Measurements from ENCODE around the gene TIGD3.

Gene TIGD3

DNA sequence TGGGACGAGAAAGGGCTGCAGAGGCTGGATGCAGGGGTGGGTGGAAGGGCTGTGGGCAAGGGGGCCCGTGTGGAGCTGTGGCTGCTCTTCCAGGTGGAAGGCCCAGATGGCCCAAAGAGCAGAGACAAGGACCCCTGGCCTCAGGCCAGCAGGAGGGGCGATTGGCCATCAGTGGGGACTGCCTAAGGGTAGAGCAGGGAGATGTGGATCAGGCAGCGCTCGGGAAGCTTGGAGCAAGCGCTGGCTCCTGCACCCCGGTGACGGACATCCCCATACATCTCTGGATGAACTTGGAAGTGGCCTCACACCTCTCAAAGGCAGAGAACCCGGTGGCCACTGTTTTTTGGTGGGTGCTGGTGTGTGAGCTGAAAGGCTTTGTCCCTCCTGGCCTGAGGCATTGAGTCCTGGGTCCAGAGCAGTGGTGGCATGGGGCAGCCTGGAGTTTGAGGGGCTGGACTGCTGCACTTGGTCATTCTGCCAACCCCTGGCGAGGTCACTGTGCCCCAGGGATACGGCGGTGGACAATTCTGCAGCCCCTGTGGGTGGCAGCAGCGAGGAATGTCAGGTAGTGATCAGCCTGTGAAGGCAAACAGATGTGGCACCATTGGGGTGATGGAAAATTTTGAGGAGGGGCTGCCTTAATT lies 37.8 kb downstream of the TIGD3 start:
- DNase-seq = no peak

DNA sequence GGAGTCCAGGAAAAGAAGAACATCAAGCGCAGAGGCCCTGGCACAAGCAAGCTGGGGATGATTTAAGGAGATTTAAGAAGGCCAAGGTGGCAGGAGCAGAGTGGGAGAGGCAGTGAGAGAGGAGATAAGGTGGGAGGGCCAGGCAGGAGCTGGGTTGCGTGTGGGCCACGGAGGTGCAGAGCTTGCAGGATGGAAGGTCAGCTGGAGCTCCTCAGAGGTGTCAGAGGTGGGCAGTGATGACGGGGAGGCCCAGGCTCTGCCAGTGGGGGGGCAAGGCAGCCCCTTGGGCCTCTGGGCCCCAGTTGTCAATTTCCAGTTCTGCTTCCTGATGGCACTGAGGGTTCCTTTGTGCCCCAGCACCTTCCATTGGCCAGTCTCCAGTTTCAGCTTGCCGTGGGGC lies 38.3 kb downstream of the TIGD3 start:
- no peak for DNase-seq

DNA sequence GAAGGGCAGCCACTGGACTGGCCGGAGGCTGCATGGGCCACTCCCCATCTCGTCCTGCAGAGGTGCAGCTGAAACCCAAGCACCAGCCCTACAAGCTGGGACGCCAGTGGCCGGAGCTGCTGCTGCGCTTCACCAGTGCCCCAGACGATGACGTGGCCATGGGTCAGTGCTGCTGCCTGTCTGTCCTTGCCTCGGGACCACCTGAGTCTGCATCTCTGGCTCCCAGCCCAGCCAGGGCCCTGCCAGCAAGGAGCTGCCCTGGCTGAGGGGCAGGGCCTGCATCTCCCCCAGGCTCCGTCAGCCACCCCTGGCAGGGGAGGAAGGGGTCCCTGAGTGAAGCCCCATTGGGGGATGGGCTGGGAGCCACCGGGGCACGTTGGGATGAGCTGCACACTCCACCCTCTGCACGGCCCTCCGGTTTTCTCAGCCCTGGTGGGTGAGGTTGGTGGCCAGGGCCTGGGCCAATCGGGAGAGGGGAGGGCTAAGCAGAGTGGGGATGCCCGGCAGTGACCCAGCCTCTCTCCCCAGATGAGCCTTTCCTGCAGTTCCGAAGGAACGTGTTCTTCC lies 39.0 kb downstream of the TIGD3 start:
- DNase-seq = no peak

DNA sequence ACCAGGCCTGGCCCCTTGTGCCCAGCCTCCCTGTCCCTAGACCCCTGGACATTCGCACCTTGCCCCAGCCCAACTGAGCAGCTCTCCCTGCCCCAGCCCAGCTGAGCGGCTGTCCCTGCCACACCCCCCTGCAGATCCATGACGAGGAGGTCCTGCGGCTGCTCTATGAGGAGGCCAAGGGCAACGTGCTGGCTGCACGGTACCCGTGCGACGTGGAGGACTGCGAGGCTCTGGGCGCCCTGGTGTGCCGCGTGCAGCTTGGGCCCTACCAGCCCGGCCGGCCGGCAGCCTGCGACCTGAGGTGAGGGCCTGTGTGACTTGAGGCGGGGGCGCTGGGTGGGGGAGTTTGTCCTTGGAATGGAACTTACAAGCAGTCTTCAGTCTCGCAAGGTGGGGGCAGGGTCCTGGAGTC lies 39.6 kb downstream of the TIGD3 start:
- DNase-seq = no peak

DNA sequence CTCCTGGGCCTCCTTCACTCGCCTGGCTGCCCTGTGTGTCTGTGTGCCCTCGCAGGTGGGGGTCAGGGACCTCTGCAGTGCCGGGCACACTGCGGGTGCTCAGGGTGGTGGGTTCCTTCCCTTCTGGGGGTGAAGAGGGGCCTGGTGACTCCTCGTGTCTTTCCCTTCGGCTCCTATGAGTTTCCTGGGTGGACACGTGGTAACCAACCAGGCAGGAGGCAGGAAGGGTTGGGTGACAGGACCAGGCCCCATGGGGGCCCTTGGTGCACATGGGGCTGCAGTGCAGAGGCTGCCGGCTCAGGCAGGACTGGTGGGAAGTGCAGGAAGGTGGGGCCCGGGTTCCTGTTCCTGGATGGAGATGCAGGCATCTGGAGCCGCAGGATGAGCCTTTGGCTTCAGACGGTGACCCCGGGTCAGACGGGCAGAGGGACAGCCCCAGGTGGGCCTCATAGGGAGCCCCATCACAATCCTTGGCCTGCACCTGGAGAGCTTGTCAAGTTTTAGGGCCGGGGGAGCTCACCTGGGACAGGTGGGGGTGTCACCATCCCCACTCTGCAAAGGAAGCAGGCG lies 41.5 kb downstream of the TIGD3 start:
- no peak for DNase-seq

DNA sequence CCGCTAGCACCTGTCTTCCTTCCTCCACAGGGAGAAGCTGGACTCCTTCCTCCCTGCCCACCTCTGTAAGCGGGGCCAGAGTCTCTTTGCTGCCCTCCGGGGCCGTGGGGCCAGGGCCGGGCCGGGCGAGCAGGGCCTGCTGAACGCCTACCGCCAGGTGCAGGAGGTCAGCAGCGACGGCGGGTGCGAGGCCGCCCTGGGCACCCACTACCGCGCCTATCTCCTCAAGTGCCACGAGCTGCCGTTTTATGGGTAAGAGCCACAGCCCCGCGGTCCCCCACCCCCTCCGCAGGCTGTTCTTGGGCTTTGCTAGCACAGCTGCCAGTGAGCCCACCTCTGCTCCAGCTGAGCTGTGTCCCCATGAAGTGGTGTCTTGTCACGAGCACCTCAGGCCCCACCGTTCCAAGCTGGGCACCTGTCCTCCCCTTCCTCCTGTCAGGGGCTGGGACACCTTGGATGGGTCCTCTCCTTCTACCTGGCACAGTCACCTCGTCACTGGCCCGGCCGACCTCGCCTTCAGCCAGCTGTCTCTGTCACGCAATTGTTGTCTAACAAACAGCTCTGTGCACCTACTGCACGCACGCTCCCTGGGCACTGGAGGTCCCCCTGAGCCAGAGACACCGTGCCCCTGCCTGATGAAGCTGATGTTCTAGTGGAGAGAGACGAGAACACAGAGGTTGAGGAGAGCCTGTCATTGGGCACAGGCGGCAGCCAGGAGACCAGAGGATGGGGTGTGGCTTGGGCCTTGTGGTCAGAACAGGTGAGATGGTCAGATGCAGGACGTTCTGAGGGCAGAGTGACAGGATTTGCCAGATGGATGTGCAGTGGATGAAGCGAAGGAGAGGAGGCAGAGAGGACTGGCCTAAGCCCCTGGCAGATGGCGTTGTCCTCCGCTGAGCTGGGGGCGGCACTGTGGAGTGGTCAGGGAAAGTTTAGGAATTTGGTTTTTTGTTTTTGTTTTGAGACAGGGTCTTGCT lies 42.5 kb downstream of the TIGD3 start:
- no peak for DNase-seq

DNA sequence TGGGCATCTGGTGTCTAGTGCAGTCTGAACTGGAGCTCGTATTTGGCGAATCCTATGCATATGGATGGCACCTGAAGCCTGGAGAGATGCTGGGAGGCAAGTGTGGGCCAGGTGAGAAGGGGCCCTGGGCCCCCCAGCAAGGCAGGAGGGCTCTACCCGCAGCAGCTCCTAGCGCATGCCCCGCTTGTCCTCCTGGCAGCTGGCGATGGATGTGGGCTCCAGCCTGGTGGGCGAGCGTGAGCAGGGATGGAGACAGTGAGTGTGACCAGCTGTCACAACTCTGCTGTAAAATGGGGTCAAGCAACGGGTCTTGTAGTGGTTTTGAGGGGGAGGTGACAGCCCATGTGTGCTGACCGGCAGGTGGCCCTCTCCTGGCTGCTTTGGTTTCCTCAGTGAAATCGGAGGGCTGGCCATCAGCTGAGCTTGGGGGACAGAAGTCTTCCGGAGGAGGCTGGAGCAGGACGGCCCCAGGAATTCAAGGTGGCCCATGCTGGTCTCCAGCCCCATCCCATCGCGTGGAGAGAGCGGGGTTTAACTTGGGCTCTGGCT lies 43.9 kb downstream of the TIGD3 start:
- DNase-seq = no peak

DNA sequence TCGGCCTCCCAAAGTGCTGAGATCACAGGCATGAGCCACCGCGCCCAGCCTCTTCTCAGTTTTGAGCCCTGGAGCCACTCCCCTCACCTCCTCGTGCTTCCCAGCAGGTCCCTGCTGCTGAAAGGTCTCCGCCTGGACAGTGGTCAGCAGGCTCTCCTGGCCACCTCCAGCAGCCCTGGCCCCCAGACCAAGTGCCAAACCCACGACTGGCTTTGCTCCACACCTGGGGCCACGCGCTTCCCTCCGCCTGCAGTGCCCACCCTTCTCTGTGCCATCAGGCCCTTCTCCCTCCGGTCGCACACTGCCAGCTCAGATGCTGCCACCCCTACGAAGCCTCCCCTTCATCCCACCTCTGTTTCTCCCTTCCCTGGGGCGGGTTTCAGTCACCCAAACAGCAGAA lies 44.7 kb downstream of the TIGD3 start:
- DNase-seq = no peak

DNA sequence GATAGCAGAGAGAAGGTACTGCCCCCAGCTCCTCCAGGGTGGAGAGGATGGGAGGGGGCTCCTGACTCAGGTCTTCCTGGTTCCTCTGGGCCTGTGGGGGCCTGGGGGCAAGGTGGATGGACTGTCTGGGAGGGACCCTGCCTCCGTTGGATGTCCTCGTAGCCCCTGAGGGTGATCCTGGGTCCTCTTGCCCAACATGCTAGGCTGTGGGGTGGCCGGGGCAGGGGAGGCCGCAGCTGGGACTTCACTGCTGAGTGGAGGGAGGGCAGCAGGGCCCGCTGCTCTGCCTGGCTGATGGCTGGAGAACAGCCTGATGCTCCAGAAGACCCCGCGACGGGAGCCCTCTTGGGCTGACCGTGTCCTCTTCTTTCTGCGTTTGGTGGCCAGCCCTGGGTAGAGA lies 45.3 kb downstream of the TIGD3 start:
- no peak for DNase-seq

DNA sequence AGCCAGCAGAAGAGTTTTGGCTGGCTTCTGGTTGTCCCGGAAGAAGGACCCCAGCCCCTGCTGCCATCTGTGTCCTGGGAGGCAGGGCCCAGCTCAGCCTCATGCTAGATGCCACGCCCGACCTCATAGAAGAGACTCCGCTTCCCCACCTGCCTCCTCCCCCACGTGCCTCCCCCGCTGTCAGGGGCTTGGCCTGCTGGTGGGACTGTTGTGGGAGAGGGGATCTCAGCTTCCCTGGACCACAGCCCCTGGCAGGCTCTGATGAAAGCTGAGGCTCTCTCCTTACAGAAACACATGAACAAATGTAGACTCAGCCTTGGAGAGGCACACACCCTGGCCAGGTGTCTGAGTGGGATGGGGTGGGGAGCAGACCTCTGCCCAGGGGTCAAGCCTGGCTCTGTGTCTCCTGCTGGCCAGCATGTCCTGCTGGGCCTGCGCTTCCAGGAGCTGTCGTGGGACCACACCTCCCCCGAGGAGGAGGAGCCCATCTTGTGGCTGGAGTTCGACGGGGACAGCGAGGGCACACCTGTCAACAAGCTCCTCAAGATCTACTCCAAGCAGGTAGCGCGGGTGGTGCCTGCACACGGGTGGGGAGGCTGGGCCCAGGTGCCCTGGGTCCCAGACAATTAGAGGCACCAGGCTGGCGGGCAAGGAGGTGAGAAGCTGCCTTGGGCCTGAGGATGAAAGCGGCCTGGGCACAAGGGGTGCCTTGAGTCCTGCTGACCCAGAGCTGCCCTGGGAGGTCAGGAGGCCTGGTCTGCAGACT lies 45.9 kb downstream of the TIGD3 start:
- no peak for DNase-seq

DNA sequence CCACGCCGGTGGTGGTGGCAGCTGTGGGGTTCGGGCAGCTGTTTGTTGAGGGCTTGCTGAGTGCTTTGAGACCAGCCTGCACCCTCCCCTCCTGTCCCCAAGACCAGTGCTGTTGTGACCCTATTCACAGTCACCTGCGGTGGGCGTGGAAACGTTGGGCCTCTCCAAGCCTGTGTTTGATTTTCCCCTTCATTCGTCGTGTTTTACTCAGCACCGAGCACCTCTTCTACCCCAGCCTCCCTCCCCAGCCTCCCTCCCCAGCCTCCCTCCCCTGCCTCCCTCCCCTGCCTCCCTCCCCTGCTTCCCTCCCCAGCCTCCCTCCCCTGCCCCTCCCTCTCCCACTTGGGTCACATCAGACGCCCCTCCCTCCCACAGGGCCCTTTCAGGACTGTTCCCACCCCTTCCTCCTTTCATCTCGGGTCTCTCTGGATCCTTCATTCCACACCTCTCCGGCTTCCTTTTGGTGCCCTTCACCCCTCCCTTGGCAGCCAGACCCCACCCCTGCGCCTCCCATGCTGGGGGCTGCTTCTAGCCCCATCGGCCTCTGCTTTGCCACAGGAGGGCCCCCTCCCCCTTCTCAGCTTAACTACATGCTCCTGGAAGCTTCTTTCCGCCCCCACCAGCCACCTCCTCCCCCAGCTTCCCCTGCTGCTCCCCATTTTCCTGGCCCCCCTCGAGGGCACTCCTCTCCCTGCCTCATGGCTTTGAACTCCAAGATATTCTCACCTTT lies 46.7 kb downstream of the TIGD3 start:
- no peak for DNase-seq

DNA sequence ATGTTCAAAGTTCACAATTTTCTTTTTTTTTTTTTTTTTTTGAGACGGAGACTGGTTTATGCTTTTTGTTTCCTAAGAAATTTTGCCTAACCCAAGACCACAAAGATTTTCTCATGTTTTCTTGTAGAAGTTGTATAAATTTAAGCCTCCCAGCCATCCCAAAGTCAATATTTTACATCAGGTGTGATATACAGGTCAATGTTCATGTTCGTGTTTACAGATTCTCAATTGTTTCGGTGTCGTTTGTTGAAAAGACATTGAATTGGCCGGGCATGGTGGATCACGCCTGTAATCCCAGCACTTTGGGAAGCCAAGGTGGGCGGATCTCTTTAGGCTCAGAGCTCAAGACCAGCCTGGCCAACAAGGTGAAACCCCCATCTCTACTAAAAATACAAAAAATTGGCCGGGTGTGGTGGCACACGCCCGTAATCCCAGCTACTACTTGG lies 47.3 kb downstream of the TIGD3 start:
- DNase-seq = no peak

DNA sequence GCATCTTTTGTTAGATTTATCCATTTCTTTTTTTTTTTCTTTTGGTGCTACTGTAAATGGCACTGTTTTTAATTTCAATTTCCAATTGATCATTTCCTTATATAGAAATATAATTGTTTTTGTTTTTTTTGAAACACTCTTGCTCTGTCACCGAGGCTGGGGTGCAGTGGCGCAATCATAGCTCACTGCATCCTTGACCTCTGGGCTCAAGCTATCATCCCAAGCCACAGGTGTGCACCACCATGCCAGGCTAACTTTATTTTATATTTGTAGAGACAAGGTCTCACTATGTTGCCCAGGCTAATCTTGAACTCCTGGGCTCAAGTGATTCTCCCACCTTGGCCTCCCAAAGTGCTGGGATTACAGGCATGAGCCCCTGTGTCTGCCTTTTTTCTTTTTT lies 48.2 kb downstream of the TIGD3 start:
- no peak for DNase-seq

DNA sequence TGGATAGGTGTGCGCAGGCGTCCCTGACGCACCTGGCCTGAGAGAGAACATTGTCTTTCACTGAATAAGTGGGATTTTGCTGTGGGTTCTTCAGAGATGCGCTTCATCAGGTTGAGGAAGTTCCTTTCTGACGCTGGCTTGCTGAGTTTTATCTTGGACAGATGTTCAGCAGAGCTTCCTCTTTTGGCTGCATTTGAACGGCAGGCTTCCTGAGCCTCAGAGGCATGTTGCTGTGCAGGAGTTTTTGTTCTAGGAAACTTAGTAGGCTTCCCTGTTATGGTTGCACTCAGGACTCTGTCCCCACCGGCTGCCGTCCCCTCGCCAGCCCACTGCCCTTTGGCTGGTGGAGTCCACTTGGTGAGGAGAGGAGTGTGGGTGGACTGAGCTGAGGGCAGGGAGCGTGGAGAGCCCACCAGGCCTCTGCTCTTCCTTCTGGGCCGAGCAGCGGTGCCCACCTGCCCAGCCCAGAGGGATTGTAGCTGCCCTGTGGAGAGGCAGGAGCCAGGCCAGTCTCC lies 49.1 kb downstream of the TIGD3 start:
- DNase-seq = peak; percentile 86

DNA sequence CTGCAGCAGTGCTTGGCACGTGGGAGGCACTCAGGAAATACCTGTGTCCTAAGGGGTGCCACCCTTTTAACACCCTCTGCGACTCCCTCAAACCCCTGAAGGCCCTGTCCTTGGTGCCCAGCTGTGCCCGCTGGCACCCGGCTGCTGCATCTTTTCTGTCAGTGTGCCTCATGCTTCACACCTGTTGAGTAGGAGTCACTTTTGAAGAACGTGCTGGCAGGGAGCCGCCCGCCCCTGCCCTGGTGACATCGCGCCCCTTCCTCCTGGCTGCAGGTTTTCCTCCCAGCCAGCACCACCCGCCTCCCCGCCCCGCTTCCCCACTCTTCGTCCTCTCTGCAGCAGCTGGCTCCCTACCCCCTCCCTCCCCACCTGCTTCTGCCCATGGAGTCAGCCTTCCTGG lies 49.7 kb downstream of the TIGD3 start:
- DNase-seq = no peak

DNA sequence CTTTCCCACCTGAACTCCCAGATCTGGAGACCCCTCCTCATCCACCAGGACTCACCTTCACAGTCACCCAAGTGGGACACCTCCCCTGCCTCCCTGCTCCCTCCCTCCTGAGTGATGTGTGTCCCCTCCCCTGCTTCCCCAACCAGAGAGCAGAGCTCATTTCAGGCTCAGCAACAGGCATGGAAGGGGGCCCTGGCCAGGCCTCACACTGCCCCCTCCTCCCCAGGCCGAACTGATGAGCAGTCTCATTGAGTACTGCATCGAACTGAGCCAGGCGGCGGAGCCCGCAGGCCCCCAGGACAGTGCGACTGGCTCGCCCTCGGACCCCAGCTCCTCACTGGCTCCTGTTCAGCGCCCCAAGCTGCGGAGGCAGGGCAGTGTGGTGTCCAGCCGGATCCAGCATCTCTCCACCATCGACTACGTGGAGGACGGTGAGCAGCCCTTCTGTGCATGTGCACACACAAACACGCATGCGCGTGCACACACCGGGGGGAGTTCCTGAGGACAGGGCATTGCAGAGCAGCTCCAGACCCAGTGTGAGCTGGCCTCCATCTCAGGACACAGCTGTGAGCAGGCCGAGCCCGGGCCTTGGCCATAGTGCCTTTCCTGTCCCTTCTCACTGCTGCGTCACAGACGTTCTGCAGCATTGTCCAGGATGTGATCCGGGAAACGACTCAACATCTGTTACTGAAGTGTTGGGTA lies 50.2 kb downstream of the TIGD3 start:
- DNase-seq = no peak
